Ovary (tissue), 3 donors: ENCODE results near the gene COBL.

Source experiments
- EP300 ChIP-seq: sonication (generic); formaldehyde crosslinking; IDR thresholded peaks from one replicate; pipeline ENCODE4 v1.6.1; 2017; ENCODE audit warnings: antibody characterized with exemption
- POLR2A ChIP-seq: fragments of 450-650 bp; IDR thresholded peaks from one replicate; pipeline ENCODE4 v1.6.1; 2017; ENCODE audit warnings: antibody characterized with exemption, mild to moderate bottlenecking, moderate library complexity
- TF ChIP-seq, protein P1 (sequence below), 3 donors: fragments of 450-650 bp in 2 of 3; fragments of 200-600 bp in 1 of 3; IDR thresholded peaks; one replicate each; pipeline versions ENCODE4 v1.5.1 to v1.8.0; 2016 to 2022; ENCODE audit warnings: antibody characterized with exemption in 3 of 3, mild to moderate bottlenecking in 1 of 3
- donor health status: DM: no; HTN: no; CAD: no.

GRCh38 chr7:51015581-51015980 lies 301.0 kb downstream of the COBL start:
- TF ChIP-seq, protein P1, sequence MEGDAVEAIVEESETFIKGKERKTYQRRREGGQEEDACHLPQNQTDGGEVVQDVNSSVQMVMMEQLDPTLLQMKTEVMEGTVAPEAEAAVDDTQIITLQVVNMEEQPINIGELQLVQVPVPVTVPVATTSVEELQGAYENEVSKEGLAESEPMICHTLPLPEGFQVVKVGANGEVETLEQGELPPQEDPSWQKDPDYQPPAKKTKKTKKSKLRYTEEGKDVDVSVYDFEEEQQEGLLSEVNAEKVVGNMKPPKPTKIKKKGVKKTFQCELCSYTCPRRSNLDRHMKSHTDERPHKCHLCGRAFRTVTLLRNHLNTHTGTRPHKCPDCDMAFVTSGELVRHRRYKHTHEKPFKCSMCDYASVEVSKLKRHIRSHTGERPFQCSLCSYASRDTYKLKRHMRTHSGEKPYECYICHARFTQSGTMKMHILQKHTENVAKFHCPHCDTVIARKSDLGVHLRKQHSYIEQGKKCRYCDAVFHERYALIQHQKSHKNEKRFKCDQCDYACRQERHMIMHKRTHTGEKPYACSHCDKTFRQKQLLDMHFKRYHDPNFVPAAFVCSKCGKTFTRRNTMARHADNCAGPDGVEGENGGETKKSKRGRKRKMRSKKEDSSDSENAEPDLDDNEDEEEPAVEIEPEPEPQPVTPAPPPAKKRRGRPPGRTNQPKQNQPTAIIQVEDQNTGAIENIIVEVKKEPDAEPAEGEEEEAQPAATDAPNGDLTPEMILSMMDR (IDR thresholded peaks at IDR 0.05) = no peak
- TF ChIP-seq EP300 (no peak), POLR2A (no peak)
